Lower leg skin (tissue), 4 donors: ENCODE data around the gene ST6GALNAC5. TPM values are rescaled to one million over a fixed set of nuclear protein-coding genes. Genes with fewer than 3 reads are reported as not detected.

Experiments
- DNase-seq, 2 donors: peaks; one replicate each; pipeline ENCODE4 v3.0.0-alpha.2; 2019; ENCODE audit warnings: low spot score in 2 of 2
- H3K4me3 ChIP-seq: fragments of 200-600 bp; sonication (generic); 2 replicates; pipeline ENCODE4 v1.5.1; 2017; ENCODE audit warnings: mild to moderate bottlenecking, low read depth; ENCODE audit not compliant: poor library complexity, severe bottlenecking
- POLR2A ChIP-seq, 2 donors: fragments of 450-650 bp; IDR thresholded peaks; one replicate each; pipeline ENCODE4 v1.6.1; 2016 to 2017; ENCODE audit warnings: antibody characterized with exemption in 2 of 2, mild to moderate bottlenecking in 1 of 2, moderate library complexity in 1 of 2
- WGBS, 2 donors: methylation state at CpG; one replicate each; pipeline ENCODE4 v1.1.5; 2018; 5-methylcytosine and 5-hydroxymethylcytosine counted together
- intact Hi-C: fragments of 100-400 bp; cut with DNase I; formaldehyde crosslinking; loops from one replicate; pipeline ENCODE4 v1.15.0; 2023; ENCODE audit warnings: low total_unique reads
- total RNA-seq, 4 donors: library from RNA; depleted of rRNA; stranded (reverse); fragments of >200 nt; gene quantifications; one replicate each; pipeline ENCODE4 v1.1.0, GENCODE V29; 2016
- TF ChIP-seq, protein P1 (sequence below), 3 donors: fragments of 450-650 bp; IDR thresholded peaks; one replicate each; pipeline ENCODE4 v1.5.1; 2016; ENCODE audit warnings: antibody characterized with exemption in 3 of 3, mild to moderate bottlenecking in 3 of 3, moderate library complexity in 2 of 3

ST6GALNAC5 gene
- total RNA-seq, 4 donors from 2014 or later, result 1.2 to 4.7 (median 3.5) TPM

DNA sequence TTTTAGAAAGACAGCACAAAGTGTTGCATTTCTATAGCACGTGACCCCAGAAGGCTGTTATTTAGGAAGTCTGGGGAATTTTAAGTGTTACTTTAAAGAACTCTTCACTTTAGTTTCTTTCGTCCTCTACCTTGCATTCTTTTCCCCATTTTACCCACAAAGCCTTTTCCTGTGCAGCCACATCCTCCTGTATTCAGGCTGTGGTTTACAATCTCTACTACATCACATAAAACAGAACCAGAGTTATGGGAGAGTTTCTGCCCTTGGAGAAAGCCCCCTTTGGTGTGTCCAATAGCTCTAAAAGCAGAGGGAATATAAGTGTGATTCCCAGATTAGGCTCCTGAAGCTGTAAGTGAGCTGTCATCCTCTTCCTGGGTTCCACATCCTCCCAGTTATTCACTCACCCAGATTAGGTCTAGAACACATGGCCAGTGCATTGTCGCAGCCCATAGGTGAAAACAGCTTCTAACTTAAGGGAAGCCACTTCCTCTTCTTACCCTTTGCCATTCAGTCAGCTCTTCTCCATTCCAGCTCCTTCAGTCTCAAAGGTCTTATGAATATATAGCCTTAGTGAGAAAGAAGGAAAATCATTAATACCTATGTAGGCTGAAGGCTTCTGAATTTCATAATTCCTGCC is 180.8 kb downstream of the ST6GALNAC5 start:
- no peak for DNase-seq
- no peak overlapping the region for H3K4me3 ChIP-seq
- intact Hi-C loops, result no loop called here
- 63 to 70% methylated on average over 3 of the region's 3 CpGs for WGBS, 2 donors
- TF ChIP-seq POLR2A (IDR thresholded peaks at IDR 0.05), result no peak
- TF ChIP-seq, protein P1, sequence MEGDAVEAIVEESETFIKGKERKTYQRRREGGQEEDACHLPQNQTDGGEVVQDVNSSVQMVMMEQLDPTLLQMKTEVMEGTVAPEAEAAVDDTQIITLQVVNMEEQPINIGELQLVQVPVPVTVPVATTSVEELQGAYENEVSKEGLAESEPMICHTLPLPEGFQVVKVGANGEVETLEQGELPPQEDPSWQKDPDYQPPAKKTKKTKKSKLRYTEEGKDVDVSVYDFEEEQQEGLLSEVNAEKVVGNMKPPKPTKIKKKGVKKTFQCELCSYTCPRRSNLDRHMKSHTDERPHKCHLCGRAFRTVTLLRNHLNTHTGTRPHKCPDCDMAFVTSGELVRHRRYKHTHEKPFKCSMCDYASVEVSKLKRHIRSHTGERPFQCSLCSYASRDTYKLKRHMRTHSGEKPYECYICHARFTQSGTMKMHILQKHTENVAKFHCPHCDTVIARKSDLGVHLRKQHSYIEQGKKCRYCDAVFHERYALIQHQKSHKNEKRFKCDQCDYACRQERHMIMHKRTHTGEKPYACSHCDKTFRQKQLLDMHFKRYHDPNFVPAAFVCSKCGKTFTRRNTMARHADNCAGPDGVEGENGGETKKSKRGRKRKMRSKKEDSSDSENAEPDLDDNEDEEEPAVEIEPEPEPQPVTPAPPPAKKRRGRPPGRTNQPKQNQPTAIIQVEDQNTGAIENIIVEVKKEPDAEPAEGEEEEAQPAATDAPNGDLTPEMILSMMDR (IDR thresholded peaks at IDR 0.05), result no peak

DNA sequence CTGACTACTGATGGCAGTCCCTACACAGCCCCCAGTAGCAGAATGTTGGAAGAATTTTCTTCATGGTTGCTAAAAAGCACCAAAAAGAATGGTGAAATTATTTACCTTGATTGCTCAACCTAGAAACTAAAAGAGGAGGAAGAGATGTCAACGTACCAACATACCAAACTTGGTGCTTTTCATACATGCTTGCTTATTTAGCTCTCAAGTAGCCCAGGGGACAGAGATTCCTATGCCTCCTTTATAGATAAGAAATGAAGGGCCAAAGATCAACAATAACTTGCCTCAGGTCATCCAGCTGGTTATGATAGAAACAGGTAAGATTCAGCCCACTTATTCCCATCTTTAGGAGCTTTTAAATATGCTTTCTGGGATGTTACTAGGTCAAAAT is 181.3 kb downstream of the ST6GALNAC5 start:
- H3K4me3 ChIP-seq, result no peak overlapping the region
- WGBS, 2 donors, result 61 to 67% methylated on average over 1 of the region's 1 CpG
- TF ChIP-seq POLR2A (IDR thresholded peaks at IDR 0.05), result no peak
- TF ChIP-seq, protein P1 (IDR thresholded peaks at IDR 0.05), result no peak
- intact Hi-C loops, result no loop called here
- DNase-seq, result no peak

DNA sequence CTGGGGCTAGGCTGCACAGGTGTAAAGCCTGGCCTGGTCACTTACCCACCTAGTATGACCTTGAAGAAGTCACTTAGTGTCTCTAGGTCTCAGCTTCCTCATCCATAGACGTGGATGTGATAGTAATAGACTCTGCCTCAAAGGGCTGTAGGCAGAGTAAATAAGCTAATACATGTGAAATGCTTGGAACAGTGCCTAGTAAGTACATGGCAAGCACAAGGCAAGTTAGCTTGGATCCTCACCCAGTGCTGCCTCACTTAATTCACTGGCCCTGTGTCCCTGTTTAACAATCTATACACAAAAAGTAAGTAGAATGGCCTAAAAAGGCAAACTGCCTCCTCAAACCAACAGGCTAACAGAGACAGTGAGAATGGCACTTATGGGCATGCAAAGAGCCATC is 184.1 kb downstream of the ST6GALNAC5 start:
- TF ChIP-seq POLR2A (IDR thresholded peaks at IDR 0.05), result no peak
- TF ChIP-seq, protein P1 (IDR thresholded peaks at IDR 0.05), result no peak
- DNase-seq, result no peak
- WGBS, 2 donors, result 21 to 26% methylated on average over 1 of the region's 1 CpG

DNA sequence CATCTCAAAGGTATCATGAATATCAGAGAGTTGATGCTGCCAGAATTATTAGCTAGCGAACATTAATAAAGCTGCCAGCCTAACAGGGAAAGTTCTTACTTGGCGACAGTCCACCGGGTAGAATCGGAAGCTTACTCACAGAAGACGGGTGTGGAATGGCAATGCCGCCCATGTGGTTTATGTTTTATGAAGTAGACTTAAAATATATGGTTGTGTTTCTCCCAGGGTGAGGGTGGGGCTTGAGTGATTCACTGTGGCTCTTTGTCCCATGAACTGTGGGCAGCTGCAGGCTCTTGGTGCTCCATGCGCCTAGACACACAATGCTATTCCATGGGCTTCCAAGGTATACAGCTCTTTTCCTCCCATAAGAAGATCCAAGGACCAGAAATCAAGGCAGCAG is 189.2 kb downstream of the ST6GALNAC5 start:
- intact Hi-C loops, result no loop called here
- no peak overlapping the region for H3K4me3 ChIP-seq
- no peak for TF ChIP-seq POLR2A (IDR thresholded peaks at IDR 0.05)
- TF ChIP-seq, protein P1 (IDR thresholded peaks at IDR 0.05), result no peak
- DNase-seq, result no peak
- WGBS, 2 donors, result 75 to 78% methylated on average over 7 of the region's 7 CpGs

More for the DNA sequence above, 184.1 kb downstream of the ST6GALNAC5 start:
- H3K4me3 ChIP-seq, result no peak overlapping the region
- intact Hi-C loops, result no loop called here

DNA sequence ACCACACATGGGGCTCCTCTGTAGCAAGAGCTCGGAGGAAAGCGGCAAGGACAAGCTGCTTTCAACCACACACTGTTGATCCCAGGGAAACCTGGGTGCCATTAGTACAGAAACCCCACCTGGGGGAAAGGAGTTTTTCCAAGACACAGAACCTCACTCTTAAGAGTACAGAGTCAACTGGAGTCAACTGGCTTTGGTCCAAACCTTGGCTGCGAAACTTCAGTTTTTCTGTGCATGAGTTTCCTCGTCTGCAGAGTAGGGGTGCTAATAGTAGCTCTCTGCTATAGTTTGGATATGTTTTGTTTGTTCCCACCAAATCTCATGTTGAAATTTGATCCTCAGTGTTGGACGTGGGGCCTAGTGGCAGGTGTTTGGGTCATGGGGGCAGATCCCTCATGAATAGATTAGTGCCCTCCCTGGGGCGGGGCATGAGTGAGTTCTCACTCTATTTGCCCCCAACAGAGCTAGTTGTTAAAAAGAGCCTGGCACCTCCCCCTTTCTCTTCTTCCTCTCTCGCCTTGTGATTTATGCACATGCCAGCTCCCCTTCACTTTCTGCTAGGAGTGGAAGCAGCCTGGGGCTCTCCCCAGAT is 190.8 kb downstream of the ST6GALNAC5 start:
- intact Hi-C loops, result no loop called here
- no peak for TF ChIP-seq POLR2A (IDR thresholded peaks at IDR 0.05)
- TF ChIP-seq, protein P1 (IDR thresholded peaks at IDR 0.05), result no peak
- DNase-seq, result no peak
- H3K4me3 ChIP-seq, result no peak overlapping the region
- 62 to 66% methylated on average over 7 of the region's 7 CpGs for WGBS, 2 donors
